HCT116 (cell line): ENCODE measurements around the gene PHF11. TPM values are rescaled to one million over a fixed set of nuclear protein-coding genes. Genes with fewer than 3 reads are reported as not detected.

Experiments used
- ATAC-seq: fragments of 200-7000 bp; cut with Tn5 transposase; 2 replicates; pipeline ENCODE4 v1.9.1; 2020; ENCODE audit warnings: mild to moderate bottlenecking, moderate library complexity
- BruUV-seq: library from RNA; stranded (reverse); fragments of 400-500 nt; replicated peaks from 2 replicates; lab custom pipeline; 2021; lab: Mats Ljungman, UMichigan
- CTCF ChIA-PET: fragments of 300-600 bp; sonication (Branson Sonifier 250); formaldehyde crosslinking; loops from one replicate; lab custom pipeline; 2021; ENCODE audit warnings: antibody characterized with exemption; lab: Charles Lee
- POLR2A ChIA-PET: fragments of 300-600, 350-600 bp; sonication (Branson Sonifier 250); formaldehyde crosslinking; loops from one replicate; lab custom pipeline; 2021; ENCODE audit warnings: antibody characterized with exemption; lab: Charles Lee
- RAD21 ChIA-PET, 2 experiments: fragments of 300-600 bp; sonication (Branson Sonifier 250); formaldehyde crosslinking; loops; one replicate each; lab custom pipeline; 2023; ENCODE audit warnings: low total read pairs in 2 of 2; ENCODE audit not compliant: uncharacterized antibody in 2 of 2, unreplicated experiment in 2 of 2, low non-redundant PET in 1 of 2; lab: Charles Lee
- DNase-seq: peaks from one replicate; pipeline ENCODE4 v3.0.0-alpha.2; 2010; ENCODE audit warnings: low read depth, low spot score
- H2AFZ ChIP-seq: fragments of 200-600 bp; shearing (Covaris generic), sonication (generic); 2 replicates; pipeline ENCODE4 v1.6.1; 2017; ENCODE audit warnings: low read depth, mixed run types, mixed read lengths, antibody characterized with exemption, low read length; ENCODE audit not compliant: poor library complexity, severe bottlenecking
- H3K27ac ChIP-seq: 2 replicates; pipeline ENCODE4 v1.5.1; 2012; ENCODE audit warnings: low read depth, low read length
- H3K27me3 ChIP-seq: fragments of 200-600 bp; sonication (generic); 2 replicates; pipeline ENCODE4 v1.6.1; 2016; ENCODE audit warnings: mixed run types, low read length, mixed read lengths; ENCODE audit not compliant: insufficient read depth
- H3K36me3 ChIP-seq, 2 experiments: fragments of 200-500 bp in 1 of 2; fragments of 200-600 bp in 1 of 2; sonication (Bioruptor generic) in 1 of 2; sonication (generic) in 1 of 2; 2 replicates each; pipeline versions ENCODE4 v1.5.1 to v1.6.1; 2014 to 2016; ENCODE audit warnings: low read length in 2 of 2, inconsistent platforms in 1 of 2, mixed read lengths in 1 of 2, mixed run types in 1 of 2; ENCODE audit not compliant: insufficient read depth in 2 of 2, control insufficient read depth in 1 of 2
- H3K4me1 ChIP-seq, 2 experiments: fragments of 200-600 bp in 1 of 2; sonication (generic) in 1 of 2; 2 replicates each; pipeline versions ENCODE4 v1.5.1 to v1.6.1; 2012 to 2017; ENCODE audit warnings: low read length in 2 of 2, inconsistent platforms in 1 of 2, mild to moderate bottlenecking in 1 of 2, mixed read lengths in 1 of 2, mixed run types in 1 of 2, moderate library complexity in 1 of 2; ENCODE audit not compliant: insufficient read depth in 2 of 2, control insufficient read depth in 1 of 2
- H3K4me2 ChIP-seq: fragments of 200-600 bp; sonication (generic); 2 replicates; pipeline ENCODE4 v1.6.1; 2017; ENCODE audit warnings: mixed run types, low read length, mixed read lengths
- H3K4me3 ChIP-seq, 2 experiments: fragments of 200-600 bp in 1 of 2; sonication (generic) in 1 of 2; replicated peaks in 1 of 2; 2 replicates each; pipeline ENCODE4 v1.5.1; 2011 to 2016; ENCODE audit warnings: low read length in 2 of 2, control low read depth in 1 of 2, low read depth in 1 of 2, mild to moderate bottlenecking in 1 of 2, mixed read lengths in 1 of 2, mixed run types in 1 of 2
- H3K79me2 ChIP-seq: fragments of 200-600 bp; sonication (generic); 2 replicates; pipeline ENCODE4 v1.6.1; 2017; ENCODE audit warnings: mild to moderate bottlenecking, mixed run types, low read length, moderate library complexity, mixed read lengths; ENCODE audit not compliant: insufficient read depth
- H3K9ac ChIP-seq: fragments of 200-600 bp; sonication (generic); 2 replicates; pipeline ENCODE4 v1.6.1; 2016; ENCODE audit warnings: low read length, mixed read lengths
- H3K9me2 ChIP-seq: fragments of 200-600 bp; sonication (generic), shearing (Covaris generic); 2 replicates; pipeline ENCODE4 v1.6.1; 2017; ENCODE audit warnings: mixed run types, mild to moderate bottlenecking, moderate library complexity; ENCODE audit not compliant: insufficient read depth
- H3K9me3 ChIP-seq, 2 experiments: fragments of 200-500 bp in 1 of 2; fragments of 200-600 bp in 1 of 2; sonication (Bioruptor generic) in 1 of 2; sonication (generic) in 1 of 2; 2 replicates each; pipeline ENCODE4 v1.6.1; 2014 to 2017; ENCODE audit warnings: low read length in 2 of 2, mixed read lengths in 2 of 2, inconsistent platforms in 1 of 2, low read depth in 1 of 2, mild to moderate bottlenecking in 1 of 2, mixed run types in 1 of 2, moderate library complexity in 1 of 2; ENCODE audit not compliant: control insufficient read depth in 1 of 2, insufficient read depth in 1 of 2
- H4K20me1 ChIP-seq: fragments of 200-600 bp; sonication (generic), shearing (Covaris generic); 2 replicates; pipeline ENCODE4 v1.6.1; 2017; ENCODE audit warnings: mixed run types, mild to moderate bottlenecking, moderate library complexity; ENCODE audit not compliant: insufficient read depth
- ATF3 ChIP-seq: IDR thresholded peaks from 2 replicates; pipeline ENCODE4 v1.6.1; 2012
- CBX3 ChIP-seq: IDR thresholded peaks from 2 replicates; pipeline ENCODE4 v1.6.1; 2012; ENCODE audit warnings: low read depth
- CTCF ChIP-seq, 3 experiments: fragments of 200-600 bp in 1 of 3; sonication (generic) in 1 of 3; IDR thresholded peaks in 2 of 3; conservative IDR thresholded peaks in 1 of 3; 2 replicates each; pipeline ENCODE4 v1.5.1; 2012 to 2017; ENCODE audit warnings: low read depth in 2 of 3, low read length in 2 of 3, antibody characterized with exemption in 1 of 3, borderline replicate concordance in 1 of 3, control low read depth in 1 of 3, mild to moderate bottlenecking in 1 of 3, mixed read lengths in 1 of 3, mixed run types in 1 of 3, moderate library complexity in 1 of 3; ENCODE audit not compliant: insufficient read depth in 1 of 3
- EGR1 ChIP-seq: IDR thresholded peaks from 2 replicates; pipeline ENCODE4 v1.6.1; 2012; ENCODE audit warnings: low read depth
- EZH2 ChIP-seq: fragments of 200-600 bp; sonication (generic); IDR thresholded peaks from 2 replicates; pipeline ENCODE4 v1.6.1; 2017; ENCODE audit warnings: antibody characterized with exemption, mixed run types
- EZH2phosphoT487 ChIP-seq: fragments of 200-600 bp; IDR thresholded peaks from 2 replicates; pipeline ENCODE4 v1.6.1; 2018; ENCODE audit warnings: antibody characterized with exemption, borderline replicate concordance
- FOSL1 ChIP-seq: IDR thresholded peaks from 2 replicates; pipeline ENCODE4 v1.6.1; 2012; ENCODE audit warnings: low read depth
- JUND ChIP-seq: IDR thresholded peaks from 2 replicates; pipeline ENCODE4 v1.6.1; 2012
- RAD21 ChIP-seq: IDR thresholded peaks from 2 replicates; pipeline ENCODE4 v1.6.1; 2012; ENCODE audit warnings: low read depth, mild to moderate bottlenecking
- SRF ChIP-seq: IDR thresholded peaks from 2 replicates; pipeline ENCODE4 v1.6.1; 2012; ENCODE audit warnings: low read depth
- TCF7L2 ChIP-seq: IDR thresholded peaks from 2 replicates; pipeline ENCODE4 v1.7.0; 2011; ENCODE audit warnings: borderline replicate concordance, inconsistent platforms; ENCODE audit not compliant: insufficient read depth, insufficient read length; ENCODE audit errors: extremely low read depth
- ZBTB33 ChIP-seq: IDR thresholded peaks from 2 replicates; pipeline ENCODE4 v1.6.1; 2011; ENCODE audit warnings: mild to moderate bottlenecking, low read length, moderate library complexity; ENCODE audit not compliant: insufficient replicate concordance; ENCODE audit errors: extremely low read depth
- ZNF274 ChIP-seq: fragments of 200-500 bp; sonication (Bioruptor generic); IDR thresholded peaks from 2 replicates; pipeline ENCODE4 v1.6.1; 2014; ENCODE audit warnings: mild to moderate bottlenecking, low read depth, low read length, inconsistent platforms
- intact Hi-C: fragments of 100-400 bp; cut with micrococcal nuclease; formaldehyde crosslinking; loops from 2 replicates; pipeline ENCODE4 v1.10.0; 2022
- total RNA-seq: library from RNA; stranded (reverse); gene quantifications from one replicate; pipeline ENCODE4 v1.2.1, GENCODE V29; 2021; ENCODE audit not compliant: unreplicated experiment

PHF11 gene
- total RNA-seq, 1 experiment from 2014 or later: 12.1 TPM

GRCh38 chr13:49571299-49572240 is 75.8 kb downstream of the PHF11 start:
- no peak overlapping the region for H3K4me2 ChIP-seq
- RAD21 ChIA-PET: no interaction called here
- no TSS peak for BruUV-seq
- no peaks in the 10 kb centered on the region for H3K9me3 ChIP-seq
- DNase-seq (no peak), ATAC-seq (no peak)
- intact Hi-C loops: no loop called here
- CTCF ChIA-PET: no interaction called here
- H3K27me3 ChIP-seq: no peaks in the 10 kb centered on the region
- no peak for TF ChIP-seq TCF7L2
- no peak for TF ChIP-seq JUND
- TF ChIP-seq ZBTB33: no peak
- no peak for TF ChIP-seq EGR1
- TF ChIP-seq SRF: no peak
- no peak for TF ChIP-seq ATF3
- TF ChIP-seq EZH2phosphoT487: no peak
- TF ChIP-seq CTCF (IDR thresholded peaks at IDR 0.05 in 2 of 3, conservative IDR thresholded peaks at IDR 0.05 in 1 of 3; ENCODE audit: borderline replicate concordance in 1 of 3, insufficient read depth in 1 of 3, low read depth in 2 of 3, low read length in 2 of 3): no peak
- no peak for TF ChIP-seq EZH2
- no peak for TF ChIP-seq RAD21
- no peak for TF ChIP-seq FOSL1
- no peak for TF ChIP-seq CBX3
- TF ChIP-seq ZNF274: no peak
- H2AFZ ChIP-seq: no peak overlapping the region
- H3K9me2 ChIP-seq: no peaks in the 10 kb centered on the region
- H3K4me1 ChIP-seq: no peaks in the 10 kb centered on the region
- H3K36me3 ChIP-seq: no peaks in the 10 kb centered on the region
- POLR2A ChIA-PET: no interaction called here
- H3K4me3 ChIP-seq: no peak overlapping the region
- no peak overlapping the region for H3K27ac ChIP-seq
- no peaks in the 10 kb centered on the region for H4K20me1 ChIP-seq
- H3K79me2 ChIP-seq: peaks cover 4% of the 10 kb centered on the region; the same call in 1 of the 2 replicates
- H3K9ac ChIP-seq: no peak overlapping the region

Other genes starting within 250 kb of the PHF11 start
- gene CDADC1, start 248.0 kb upstream of the PHF11 start, total RNA-seq: 7.6 TPM
- 6.1 TPM for gene CAB39L, start 51.9 kb upstream of the PHF11 start, total RNA-seq
- 5.2 TPM for gene SETDB2, start 51.7 kb upstream of the PHF11 start, total RNA-seq
- 22.2 TPM for gene RCBTB1, start 89.6 kb downstream of the PHF11 start, total RNA-seq
- gene ARL11, start 132.6 kb downstream of the PHF11 start, total RNA-seq: not detected
- gene EBPL, start 195.5 kb downstream of the PHF11 start, total RNA-seq: 73.2 TPM